IgD-negative memory B cell (primary cell): ENCODE results near the gene NHS. TPM values are rescaled to one million over a fixed set of nuclear protein-coding genes. Genes with fewer than 3 reads are reported as not detected.

Experiments
- H3K27ac Mint-ChIP-seq, 3 donors: one replicate each; pipeline ENCODE4 v1.8.0; 2020 to 2022; ENCODE audit warnings: mild to moderate bottlenecking in 3 of 3, mixed read lengths in 3 of 3, moderate library complexity in 1 of 3
- H3K27me3 Mint-ChIP-seq: one replicate; pipeline ENCODE4 v1.8.0; 2021; ENCODE audit warnings: mixed read lengths
- H3K36me3 Mint-ChIP-seq: one replicate; pipeline ENCODE4 v1.8.0; 2020; ENCODE audit warnings: mild to moderate bottlenecking, mixed read lengths
- H3K4me1 Mint-ChIP-seq, 3 donors: one replicate each; pipeline ENCODE4 v1.8.0; 2020 to 2022; ENCODE audit warnings: mixed read lengths in 3 of 3, mild to moderate bottlenecking in 1 of 3
- H3K4me3 Mint-ChIP-seq, 4 donors: one replicate each; pipeline ENCODE4 v1.8.0; 2020 to 2022; ENCODE audit warnings: mild to moderate bottlenecking in 4 of 4, mixed read lengths in 4 of 4, moderate library complexity in 3 of 4
- H3K9me3 Mint-ChIP-seq, 3 donors: one replicate each; pipeline ENCODE4 v1.8.0; 2020 to 2021; ENCODE audit warnings: mixed read lengths in 3 of 3, mild to moderate bottlenecking in 1 of 3
- polyA plus RNA-seq: library from polyadenylated mRNA; unstranded; fragments of 300-500 nt; fragmentation: Illumina TruSeq; gene quantifications from one replicate; pipeline ENCODE4 v1.2.3, GENCODE V29; 2021

Gene NHS
- polyA plus RNA-seq, 1 donor from 2014 or later = not detected

- Mint-ChIP-seq H3K36me3 (no peaks in the 10 kb centered on the region), H3K4me1 (no peaks in the 10 kb centered on the region), H3K9me3 (peaks cover 0 to 4% (median 0%) of the 10 kb centered on the region in 3 donors), H3K4me3 (no peak overlapping the region), H3K27me3 (peaks cover 3% of the 10 kb centered on the region), H3K27ac (no peak overlapping the region)
Observed at GRCh38 chrX:17449866-17450265, 74.9 kb downstream of the NHS start.

GRCh38 chrX:17453788-17454187, 78.8 kb downstream of the NHS start:
- Mint-ChIP-seq H3K27me3 (peaks cover 2% of the 10 kb centered on the region), H3K27ac (no peak overlapping the region), H3K36me3 (no peaks in the 10 kb centered on the region), H3K4me3 (no peak overlapping the region), H3K9me3 (peaks cover 0 to 4% (median 0%) of the 10 kb centered on the region in 3 donors), H3K4me1 (no peaks in the 10 kb centered on the region)

GRCh38 chrX:17456526-17456925, 81.5 kb downstream of the NHS start:
- H3K27ac Mint-ChIP-seq = no peak overlapping the region
- H3K4me1 Mint-ChIP-seq = no peaks in the 10 kb centered on the region

DNA sequence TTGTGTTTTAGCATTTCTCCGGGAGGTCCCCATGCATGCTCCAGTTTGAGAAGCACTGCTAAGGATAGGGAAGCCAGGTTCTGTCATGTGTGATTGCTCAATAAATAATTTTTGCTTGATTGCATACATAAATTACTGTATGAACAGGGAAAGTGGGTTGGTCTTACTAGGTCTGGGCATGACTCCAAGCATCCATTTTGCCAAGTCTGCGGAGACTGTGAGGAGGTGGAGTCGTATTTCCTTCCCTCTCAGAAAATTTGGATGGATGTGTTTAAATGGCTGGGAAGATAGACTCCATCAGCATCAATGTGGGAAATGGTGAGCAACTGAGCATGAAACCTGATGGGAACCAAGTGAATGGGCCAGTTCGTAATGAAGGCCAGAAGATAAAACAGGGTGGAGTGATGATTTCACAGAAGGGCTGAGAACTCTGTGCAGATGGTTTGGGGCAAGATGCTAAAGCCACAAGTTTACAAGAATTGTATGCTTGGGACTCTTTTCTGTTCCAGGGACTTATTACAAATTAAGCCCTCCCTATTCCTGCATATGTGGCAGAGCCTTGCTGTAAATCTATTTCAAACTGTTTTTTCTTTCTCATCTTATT, 84.1 kb downstream of the NHS start:
- no peaks in the 10 kb centered on the region for H3K27me3 Mint-ChIP-seq
- no peaks in the 10 kb centered on the region for H3K9me3 Mint-ChIP-seq
- no peak overlapping the region for H3K4me3 Mint-ChIP-seq
- H3K27ac Mint-ChIP-seq = no peak overlapping the region
- no peaks in the 10 kb centered on the region for H3K4me1 Mint-ChIP-seq
- no peaks in the 10 kb centered on the region for H3K36me3 Mint-ChIP-seq

More at GRCh38 chrX:17456526-17456925, 81.5 kb downstream of the NHS start:
- no peaks in the 10 kb centered on the region for H3K36me3 Mint-ChIP-seq
- H3K4me3 Mint-ChIP-seq = no peak overlapping the region
- peaks cover 0 to 4% (median 0%) of the 10 kb centered on the region in 3 donors for H3K9me3 Mint-ChIP-seq
- no peaks in the 10 kb centered on the region for H3K27me3 Mint-ChIP-seq

- Mint-ChIP-seq H3K36me3 (no peaks in the 10 kb centered on the region), H3K27ac (no peak overlapping the region), H3K4me3 (no peak overlapping the region)
Observed at GRCh38 chrX:17459661-17460060, 84.7 kb downstream of the NHS start.

GRCh38 chrX:17462881-17463280, 87.9 kb downstream of the NHS start:
- no peaks in the 10 kb centered on the region for H3K36me3 Mint-ChIP-seq
- no peak overlapping the region for H3K27ac Mint-ChIP-seq
- no peaks in the 10 kb centered on the region for H3K4me1 Mint-ChIP-seq
- peaks cover 0 to 1% (median 0%) of the 10 kb centered on the region in 3 donors for H3K9me3 Mint-ChIP-seq
- H3K27me3 Mint-ChIP-seq = peaks cover 2% of the 10 kb centered on the region
- no peak overlapping the region for H3K4me3 Mint-ChIP-seq

More at GRCh38 chrX:17459661-17460060, 84.7 kb downstream of the NHS start:
- Mint-ChIP-seq H3K9me3 (no peaks in the 10 kb centered on the region), H3K27me3 (no peaks in the 10 kb centered on the region), H3K4me1 (no peaks in the 10 kb centered on the region)

DNA sequence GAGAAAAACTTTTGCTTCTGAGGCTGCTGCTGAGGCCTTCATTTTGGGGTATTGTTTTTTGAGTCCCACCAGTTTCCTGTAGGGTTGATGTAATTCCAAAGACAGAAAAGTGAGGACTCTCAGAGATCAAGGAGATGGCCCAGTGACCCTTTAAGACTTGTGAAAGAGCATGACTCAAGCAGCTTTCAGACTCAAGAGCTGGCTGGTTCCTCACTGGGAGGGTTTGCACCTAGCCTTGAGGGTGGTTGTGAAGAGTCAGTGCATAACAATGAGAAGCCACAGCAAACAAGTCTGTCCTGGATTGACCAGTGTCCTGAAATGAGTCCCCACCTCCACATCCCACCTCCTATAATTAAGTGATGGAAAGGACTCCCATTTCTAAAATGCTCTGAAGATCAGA, 89.2 kb downstream of the NHS start:
- Mint-ChIP-seq H3K4me1 (no peaks in the 10 kb centered on the region), H3K36me3 (no peaks in the 10 kb centered on the region), H3K27ac (no peak overlapping the region), H3K9me3 (peaks cover 0 to 1% (median 0%) of the 10 kb centered on the region in 3 donors), H3K27me3 (peaks cover 2% of the 10 kb centered on the region), H3K4me3 (no peak overlapping the region)

GRCh38 chrX:17465201-17465600, 90.2 kb downstream of the NHS start:
- Mint-ChIP-seq H3K27me3 (peaks cover 2% of the 10 kb centered on the region), H3K9me3 (peaks cover 0 to 1% (median 0%) of the 10 kb centered on the region in 3 donors), H3K36me3 (no peaks in the 10 kb centered on the region), H3K4me1 (no peaks in the 10 kb centered on the region), H3K27ac (no peak overlapping the region), H3K4me3 (no peak overlapping the region)

- H3K9me3 Mint-ChIP-seq = peaks cover 0 to 1% (median 0%) of the 10 kb centered on the region in 3 donors
- H3K4me3 Mint-ChIP-seq = peak overlapping the region in 1 of 4 donors; percentile 9
- peaks cover 2% of the 10 kb centered on the region for H3K27me3 Mint-ChIP-seq
- no peaks in the 10 kb centered on the region for H3K4me1 Mint-ChIP-seq
- no peaks in the 10 kb centered on the region for H3K36me3 Mint-ChIP-seq
- H3K27ac Mint-ChIP-seq = no peak overlapping the region
Observed at GRCh38 chrX:17465802-17466201, 90.8 kb downstream of the NHS start.

DNA sequence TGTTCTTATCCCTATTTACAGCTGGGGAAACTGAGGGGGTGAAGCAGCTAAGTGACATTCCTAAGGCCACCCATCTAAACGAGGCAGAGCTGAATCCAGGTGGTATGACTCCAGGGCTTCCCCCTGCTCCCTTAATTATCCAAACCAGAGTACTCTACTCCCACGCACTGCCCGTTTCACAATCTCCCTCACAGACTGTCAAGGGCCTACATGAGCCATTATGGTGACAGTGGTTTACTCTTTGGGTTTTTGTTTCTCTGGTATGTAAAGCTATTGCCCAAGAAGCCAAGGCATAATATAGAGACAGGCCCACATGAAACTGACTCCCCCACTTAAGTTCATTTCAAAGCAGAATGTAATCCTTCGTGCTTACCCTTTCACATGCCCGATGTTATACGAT, 95.1 kb downstream of the NHS start:
- Mint-ChIP-seq H3K4me3 (no peak overlapping the region), H3K36me3 (no peaks in the 10 kb centered on the region), H3K9me3 (peaks cover 0 to 1% (median 0%) of the 10 kb centered on the region in 3 donors), H3K27me3 (peaks cover 2% of the 10 kb centered on the region), H3K4me1 (no peaks in the 10 kb centered on the region), H3K27ac (no peak overlapping the region)

DNA sequence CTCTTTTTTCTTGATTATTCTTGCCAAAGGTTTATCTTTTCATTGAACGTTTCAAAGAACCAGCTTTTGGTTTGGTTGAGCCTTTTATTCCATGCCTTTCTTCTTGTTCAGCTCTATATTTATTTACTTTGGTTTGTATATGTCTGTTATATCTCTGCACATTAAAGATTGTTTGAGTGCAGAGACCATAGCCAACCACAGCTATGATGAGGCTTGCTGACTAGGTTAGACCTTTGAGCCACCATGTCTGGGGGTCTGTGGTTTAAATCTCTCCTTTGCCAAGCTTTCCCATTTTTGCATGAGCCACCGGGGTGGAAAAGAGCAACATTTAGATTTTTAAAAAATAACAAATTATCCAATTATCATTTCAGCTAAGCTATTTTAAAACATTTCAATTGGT, 96.1 kb downstream of the NHS start:
- Mint-ChIP-seq H3K36me3 (no peaks in the 10 kb centered on the region), H3K9me3 (no peaks in the 10 kb centered on the region), H3K4me1 (no peaks in the 10 kb centered on the region), H3K27me3 (peaks cover 1% of the 10 kb centered on the region), H3K4me3 (no peak overlapping the region), H3K27ac (no peak overlapping the region)

DNA sequence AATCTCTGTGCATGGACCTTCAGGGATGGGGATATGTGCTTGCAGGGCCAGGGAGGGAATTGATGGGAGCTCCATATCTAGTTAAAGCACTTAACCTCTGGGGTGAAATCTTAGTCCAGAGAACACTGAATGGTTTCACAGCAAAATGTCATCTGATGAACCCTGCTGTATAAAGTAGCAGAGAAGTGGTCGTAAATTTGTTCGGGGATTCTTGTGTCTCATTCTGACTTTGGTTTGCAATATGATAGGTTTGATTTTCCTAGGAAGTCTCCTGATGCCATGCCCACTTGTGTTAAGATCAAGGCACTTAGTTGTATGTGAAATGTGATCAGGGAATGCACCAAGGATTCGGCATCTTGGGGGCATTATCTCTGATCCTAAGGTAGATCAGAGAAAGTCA, 96.9 kb downstream of the NHS start:
- Mint-ChIP-seq H3K27me3 (peaks cover 1% of the 10 kb centered on the region), H3K9me3 (no peaks in the 10 kb centered on the region), H3K4me3 (no peak overlapping the region), H3K27ac (no peak overlapping the region), H3K4me1 (no peaks in the 10 kb centered on the region), H3K36me3 (no peaks in the 10 kb centered on the region)

DNA sequence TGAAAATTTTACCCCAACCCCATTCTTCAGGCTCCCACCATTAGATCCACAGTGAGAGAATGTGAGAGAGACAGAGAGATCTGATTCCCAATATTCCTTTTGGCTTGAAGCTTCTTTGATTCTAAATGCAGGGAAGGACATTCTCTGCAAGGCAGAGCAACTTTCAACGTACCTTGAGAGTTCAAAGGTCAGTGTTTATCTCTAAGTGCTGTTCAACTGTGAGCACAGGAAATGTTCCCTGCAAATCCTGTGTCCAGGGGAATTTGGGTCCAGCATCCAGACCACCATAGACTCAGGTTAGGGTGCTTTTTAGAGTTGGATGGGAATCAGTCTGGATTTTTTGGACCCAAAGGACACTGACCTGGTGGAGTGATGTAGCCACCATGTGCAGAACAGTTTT, 97.4 kb downstream of the NHS start:
- H3K9me3 Mint-ChIP-seq = no peaks in the 10 kb centered on the region
- H3K4me3 Mint-ChIP-seq = no peak overlapping the region
- peaks cover 1% of the 10 kb centered on the region for H3K27me3 Mint-ChIP-seq
- no peaks in the 10 kb centered on the region for H3K4me1 Mint-ChIP-seq
- H3K36me3 Mint-ChIP-seq = no peaks in the 10 kb centered on the region
- H3K27ac Mint-ChIP-seq = no peak overlapping the region

GRCh38 chrX:17473021-17473420, 98.0 kb downstream of the NHS start:
- Mint-ChIP-seq H3K36me3 (no peaks in the 10 kb centered on the region), H3K4me1 (no peaks in the 10 kb centered on the region), H3K4me3 (no peak overlapping the region), H3K9me3 (peaks cover 0 to under 1% (median 0%) of the 10 kb centered on the region in 3 donors), H3K27ac (no peak overlapping the region), H3K27me3 (peaks cover 1% of the 10 kb centered on the region)

DNA sequence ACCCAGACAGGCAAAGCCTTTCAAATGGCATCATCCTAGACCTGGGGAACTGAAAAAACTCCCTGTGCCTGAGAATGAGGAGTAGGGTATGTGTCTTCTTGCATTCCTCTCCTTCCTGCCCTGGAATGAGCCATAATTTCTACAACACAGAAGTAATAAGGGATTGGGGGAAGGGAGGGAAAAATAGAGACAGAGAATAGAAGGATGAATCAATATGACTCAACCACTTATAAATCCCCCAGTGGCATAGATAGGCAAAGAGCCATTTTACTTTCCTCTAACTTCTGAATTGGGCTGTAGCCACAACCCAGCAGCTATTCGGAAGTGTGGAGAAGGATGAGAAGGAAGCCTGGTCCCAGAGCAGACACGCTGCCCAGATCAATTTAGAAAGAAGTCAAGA, 99.9 kb downstream of the NHS start:
- Mint-ChIP-seq H3K4me1 (no peaks in the 10 kb centered on the region), H3K4me3 (no peak overlapping the region), H3K9me3 (peaks cover 0 to 2% (median 0%) of the 10 kb centered on the region in 3 donors), H3K27ac (no peak overlapping the region), H3K27me3 (peaks cover 1% of the 10 kb centered on the region), H3K36me3 (no peaks in the 10 kb centered on the region)

GRCh38 chrX:17475449-17476217, 100.6 kb downstream of the NHS start:
- H3K27me3 Mint-ChIP-seq = peaks cover 1% of the 10 kb centered on the region
- peaks cover 0 to 2% (median 0%) of the 10 kb centered on the region in 3 donors for H3K9me3 Mint-ChIP-seq
- H3K36me3 Mint-ChIP-seq = no peaks in the 10 kb centered on the region
- no peaks in the 10 kb centered on the region for H3K4me1 Mint-ChIP-seq
- H3K27ac Mint-ChIP-seq = no peak overlapping the region
- no peak overlapping the region for H3K4me3 Mint-ChIP-seq
